ENCODE results near the gene MED12L.

MED12L gene

DNA sequence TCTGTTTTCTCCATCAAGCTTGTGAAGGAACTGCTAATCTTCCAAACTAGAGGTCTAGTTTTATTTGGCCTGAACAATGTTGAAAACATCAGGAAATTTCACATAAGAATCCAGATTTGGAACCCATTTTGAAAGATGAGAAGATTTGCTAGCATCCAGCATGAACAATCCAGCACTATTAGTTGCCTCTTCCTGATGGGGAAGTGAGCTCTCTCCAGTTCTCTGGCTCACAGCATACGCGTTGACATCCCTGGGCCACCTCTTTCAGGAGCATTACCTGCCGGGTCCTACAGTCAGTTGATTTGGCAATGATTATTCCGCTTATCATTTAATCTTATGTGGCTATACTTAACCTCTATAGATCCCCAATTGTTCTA lies 220.3 kb downstream of the MED12L start:
- Histone ChIP-seq H3K4me2 (ENCODE audit: low read length) (no peak overlapping the region), H3K79me2 (no peaks in the 10 kb centered on the region), H3K4me1 (peaks cover 8% of the 10 kb centered on the region), H3K36me3 (ENCODE audit: control insufficient read depth, insufficient read depth, low read length) (no peaks in the 10 kb centered on the region), H2AFZ (peak overlapping the region; percentile 38), H3K27ac (no peak overlapping the region), H3K27me3 (ENCODE audit: control insufficient read depth, insufficient read depth, low read length) (no peaks in the 10 kb centered on the region), H3K9ac (no peak overlapping the region), H3K9me3 (ENCODE audit: control insufficient read depth, low read length) (no peaks in the 10 kb centered on the region), H3K4me3 (ENCODE audit: low read depth, low read length) (no peak overlapping the region)
- TF ChIP-seq, protein P1, sequence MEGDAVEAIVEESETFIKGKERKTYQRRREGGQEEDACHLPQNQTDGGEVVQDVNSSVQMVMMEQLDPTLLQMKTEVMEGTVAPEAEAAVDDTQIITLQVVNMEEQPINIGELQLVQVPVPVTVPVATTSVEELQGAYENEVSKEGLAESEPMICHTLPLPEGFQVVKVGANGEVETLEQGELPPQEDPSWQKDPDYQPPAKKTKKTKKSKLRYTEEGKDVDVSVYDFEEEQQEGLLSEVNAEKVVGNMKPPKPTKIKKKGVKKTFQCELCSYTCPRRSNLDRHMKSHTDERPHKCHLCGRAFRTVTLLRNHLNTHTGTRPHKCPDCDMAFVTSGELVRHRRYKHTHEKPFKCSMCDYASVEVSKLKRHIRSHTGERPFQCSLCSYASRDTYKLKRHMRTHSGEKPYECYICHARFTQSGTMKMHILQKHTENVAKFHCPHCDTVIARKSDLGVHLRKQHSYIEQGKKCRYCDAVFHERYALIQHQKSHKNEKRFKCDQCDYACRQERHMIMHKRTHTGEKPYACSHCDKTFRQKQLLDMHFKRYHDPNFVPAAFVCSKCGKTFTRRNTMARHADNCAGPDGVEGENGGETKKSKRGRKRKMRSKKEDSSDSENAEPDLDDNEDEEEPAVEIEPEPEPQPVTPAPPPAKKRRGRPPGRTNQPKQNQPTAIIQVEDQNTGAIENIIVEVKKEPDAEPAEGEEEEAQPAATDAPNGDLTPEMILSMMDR (IDR thresholded peaks at IDR 0.05), result no peak

GRCh38 chr3:151306168-151306810 lies 220.8 kb downstream of the MED12L start:
- no peak overlapping the region for H3K4me3 ChIP-seq (ENCODE audit: low read depth, low read length)
- TF ChIP-seq, protein P1 (IDR thresholded peaks at IDR 0.05), result no peak
- H2AFZ ChIP-seq, result no peak overlapping the region
- no peaks in the 10 kb centered on the region for H3K9me3 ChIP-seq (ENCODE audit: control insufficient read depth, low read length)
- peaks cover 8% of the 10 kb centered on the region for H3K4me1 ChIP-seq
- H3K9ac ChIP-seq, result no peak overlapping the region
- H3K4me2 ChIP-seq (ENCODE audit: low read length), result no peak overlapping the region
- no peaks in the 10 kb centered on the region for H3K36me3 ChIP-seq (ENCODE audit: control insufficient read depth, insufficient read depth, low read length)
- no peak overlapping the region for H3K27ac ChIP-seq
- no peaks in the 10 kb centered on the region for H3K27me3 ChIP-seq (ENCODE audit: control insufficient read depth, insufficient read depth, low read length)
- H3K79me2 ChIP-seq, result no peaks in the 10 kb centered on the region

GRCh38 chr3:151307131-151307530 lies 221.7 kb downstream of the MED12L start:
- H3K79me2 ChIP-seq, result no peaks in the 10 kb centered on the region
- H3K9me3 ChIP-seq (ENCODE audit: control insufficient read depth, low read length), result no peaks in the 10 kb centered on the region
- H3K36me3 ChIP-seq (ENCODE audit: control insufficient read depth, insufficient read depth, low read length), result no peaks in the 10 kb centered on the region
- no peak overlapping the region for H3K4me3 ChIP-seq (ENCODE audit: low read depth, low read length)
- TF ChIP-seq, protein P1 (IDR thresholded peaks at IDR 0.05), result no peak
- H3K4me2 ChIP-seq (ENCODE audit: low read length), result no peak overlapping the region
- peaks cover 8% of the 10 kb centered on the region for H3K4me1 ChIP-seq
- H3K27me3 ChIP-seq (ENCODE audit: control insufficient read depth, insufficient read depth, low read length), result no peaks in the 10 kb centered on the region
- H2AFZ ChIP-seq, result no peak overlapping the region
- H3K27ac ChIP-seq, result no peak overlapping the region
- H3K9ac ChIP-seq, result no peak overlapping the region

DNA sequence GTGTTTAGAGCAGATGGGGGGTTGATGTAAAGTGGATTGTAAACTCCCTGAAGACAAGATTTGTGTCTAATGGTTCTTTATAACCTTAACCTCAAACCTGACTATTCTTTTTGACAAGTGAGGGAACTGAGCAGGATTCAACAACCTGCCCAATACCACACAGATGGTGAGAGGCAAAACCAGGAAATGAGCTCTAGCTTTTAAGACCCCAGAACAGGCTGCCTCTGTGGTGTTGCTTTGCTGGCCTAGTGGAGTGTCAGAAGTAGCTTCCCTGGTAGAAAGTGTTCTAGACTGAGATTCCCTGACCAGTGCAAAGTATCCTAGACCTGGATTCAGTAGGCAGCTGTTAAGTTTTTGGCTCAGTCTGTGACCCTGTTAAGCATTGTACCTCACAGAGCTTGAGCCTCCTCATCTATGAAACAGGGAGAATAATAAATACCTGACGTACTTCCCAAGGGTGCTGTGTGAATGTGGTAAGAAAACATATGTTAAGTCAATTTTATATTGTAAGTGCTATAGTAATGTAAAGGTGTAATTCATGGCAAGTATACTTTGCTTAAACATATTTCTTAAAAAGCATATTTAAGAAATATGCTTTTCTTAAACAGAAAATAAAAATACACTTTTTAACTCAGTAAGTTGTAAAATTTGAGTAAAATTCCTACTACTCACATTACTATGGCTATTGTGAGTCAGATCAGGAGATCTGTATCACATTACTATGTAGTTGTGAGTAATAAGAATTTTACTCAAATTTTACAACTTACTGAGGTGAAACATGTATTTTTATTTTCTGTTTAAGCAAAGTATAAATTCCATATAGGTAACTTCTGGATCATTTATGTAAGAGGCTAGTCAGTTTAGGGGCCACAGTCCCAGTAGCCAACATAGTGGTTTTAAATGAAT lies 222.4 kb downstream of the MED12L start:
- Histone ChIP-seq H3K9me3 (ENCODE audit: control insufficient read depth, low read length) (no peaks in the 10 kb centered on the region), H2AFZ (no peak overlapping the region), H3K4me1 (peaks cover 8% of the 10 kb centered on the region), H3K4me3 (ENCODE audit: low read depth, low read length) (no peak overlapping the region), H3K4me2 (ENCODE audit: low read length) (no peak overlapping the region), H3K27me3 (ENCODE audit: control insufficient read depth, insufficient read depth, low read length) (no peaks in the 10 kb centered on the region), H3K36me3 (ENCODE audit: control insufficient read depth, insufficient read depth, low read length) (no peaks in the 10 kb centered on the region), H3K27ac (no peak overlapping the region), H3K9ac (no peak overlapping the region), H3K79me2 (no peaks in the 10 kb centered on the region)
- TF ChIP-seq, protein P1 (IDR thresholded peaks at IDR 0.05), result no peak
